IMR-90 (cell line): ENCODE measurements around the gene SMAD4. TPM values are rescaled to one million over a fixed set of nuclear protein-coding genes. Genes with fewer than 3 reads are reported as not detected.

Experiments
- ATAC-seq: fragments of 200-7000 bp; cut with Tn5 transposase; 2 replicates; pipeline ENCODE4 v1.9.1; 2020; ENCODE audit warnings: low read depth, mild to moderate bottlenecking, moderate library complexity
- BruUV-seq: library from RNA; stranded (reverse); fragments of 400-500 nt; replicated peaks from 2 replicates; lab custom pipeline; 2021; lab: Mats Ljungman, UMichigan
- CTCF ChIA-PET: fragments of 300-600 bp; formaldehyde crosslinking; extraction: SDS; loops from one replicate; lab custom pipeline; 2021; ENCODE audit warnings: antibody characterized with exemption; lab: Yijun Ruan, JAX
- POLR2A ChIA-PET: fragments of 300-600 bp; sonication (Branson Sonifier 250); formaldehyde crosslinking; loops from one replicate; lab custom pipeline; 2022; ENCODE audit warnings: antibody characterized with exemption; ENCODE audit not compliant: unreplicated experiment; lab: Charles Lee
- DNase-seq: peaks from one replicate; pipeline ENCODE4 v3.0.0; 2013
- H2AFZ ChIP-seq: replicated peaks from 2 replicates; pipeline ENCODE3; 2013; ENCODE audit warnings: low read length, mild to moderate bottlenecking; ENCODE audit not compliant: poor library complexity
- H2AK5ac ChIP-seq: 2 replicates; pipeline ENCODE4 v1.6.1; 2013; ENCODE audit warnings: low read depth, low read length, inconsistent platforms
- H2AK9ac ChIP-seq: replicated peaks from 2 replicates; pipeline ENCODE3; 2013; ENCODE audit warnings: mild to moderate bottlenecking, low read depth, low read length, moderate library complexity; ENCODE audit not compliant: poor library complexity
- H2BK120ac ChIP-seq: 2 replicates; pipeline ENCODE4 v1.6.1; 2013; ENCODE audit warnings: low read depth, low read length, inconsistent platforms
- H2BK15ac ChIP-seq: 3 replicates; pipeline ENCODE4 v1.6.1; 2013; ENCODE audit warnings: low read depth, low read length, inconsistent platforms
- H2BK20ac ChIP-seq: 2 replicates; pipeline ENCODE4 v1.6.1; 2013; ENCODE audit warnings: low read depth, mild to moderate bottlenecking, inconsistent platforms, low read length, moderate library complexity
- H2BK5ac ChIP-seq: 2 replicates; pipeline ENCODE4 v1.6.1; 2013; ENCODE audit warnings: mild to moderate bottlenecking, low read depth, low read length, inconsistent platforms; ENCODE audit not compliant: poor library complexity, severe bottlenecking
- H3K14ac ChIP-seq: replicated peaks from 2 replicates; pipeline ENCODE4 v1.6.1; 2013; ENCODE audit warnings: low read depth, low read length, inconsistent platforms
- H3K18ac ChIP-seq: 2 replicates; pipeline ENCODE4 v1.6.1; 2013; ENCODE audit warnings: low read depth, low read length, control low read depth
- H3K23ac ChIP-seq: 2 replicates; pipeline ENCODE4 v1.6.1; 2013; ENCODE audit warnings: low read depth, low read length, inconsistent platforms
- H3K27ac ChIP-seq: 2 replicates; pipeline ENCODE4 v1.5.1; 2013; ENCODE audit warnings: mild to moderate bottlenecking, control low read depth, low read length; ENCODE audit not compliant: insufficient read depth
- H3K27me3 ChIP-seq: 2 replicates; pipeline ENCODE4 v1.6.1; 2013; ENCODE audit warnings: low read length; ENCODE audit not compliant: control insufficient read depth, insufficient read depth
- H3K36me3 ChIP-seq: 2 replicates; pipeline ENCODE4 v1.6.1; 2013; ENCODE audit warnings: low read length, mixed read lengths; ENCODE audit not compliant: control insufficient read depth, insufficient read depth
- H3K4ac ChIP-seq: 2 replicates; pipeline ENCODE4 v1.6.1; 2013; ENCODE audit warnings: low read depth, low read length, inconsistent platforms
- H3K4me1 ChIP-seq: 2 replicates; pipeline ENCODE4 v1.6.1; 2013; ENCODE audit warnings: low read length, mixed read lengths; ENCODE audit not compliant: control insufficient read depth, insufficient read depth
- H3K4me2 ChIP-seq: 2 replicates; pipeline ENCODE4 v1.6.1; 2013; ENCODE audit warnings: low read depth, mild to moderate bottlenecking, control low read depth, low read length, moderate library complexity
- H3K4me3 ChIP-seq: 2 replicates; pipeline ENCODE4 v1.5.1; 2013; ENCODE audit warnings: low read depth, mild to moderate bottlenecking, control low read depth, low read length, moderate library complexity; ENCODE audit not compliant: insufficient read depth
- H3K56ac ChIP-seq: 2 replicates; pipeline ENCODE4 v1.6.1; 2013; ENCODE audit warnings: low read length, inconsistent platforms; ENCODE audit not compliant: insufficient read depth; ENCODE audit errors: extremely low read depth
- H3K79me1 ChIP-seq, 2 experiments: 2 replicates each; pipeline ENCODE4 v1.6.1; 2013; ENCODE audit warnings: low read length in 2 of 2, inconsistent platforms in 1 of 2, low read depth in 1 of 2
- H3K9ac ChIP-seq: 2 replicates; pipeline ENCODE4 v1.6.1; 2013; ENCODE audit warnings: low read depth, low read length, control low read depth
- H3K9me1 ChIP-seq: 2 replicates; pipeline ENCODE4 v1.6.1; 2013; ENCODE audit warnings: low read length, inconsistent platforms; ENCODE audit not compliant: insufficient read depth
- H3K9me3 ChIP-seq: 2 replicates; pipeline ENCODE4 v1.6.1; 2013; ENCODE audit warnings: low read length; ENCODE audit not compliant: control insufficient read depth, insufficient read depth
- H4K20me1 ChIP-seq: 2 replicates; pipeline ENCODE4 v1.6.1; 2013; ENCODE audit warnings: low read length, inconsistent platforms; ENCODE audit not compliant: insufficient read depth
- H4K5ac ChIP-seq: 2 replicates; pipeline ENCODE4 v1.6.1; 2013; ENCODE audit warnings: mild to moderate bottlenecking, low read depth, low read length, control low read depth
- H4K8ac ChIP-seq, 2 experiments: 2 replicates each; pipeline ENCODE4 v1.6.1; 2013; ENCODE audit warnings: low read depth in 2 of 2, low read length in 2 of 2, control low read depth in 1 of 2, inconsistent platforms in 1 of 2
- H4K91ac ChIP-seq: 2 replicates; pipeline ENCODE4 v1.6.1; 2013; ENCODE audit warnings: low read depth, low read length, inconsistent platforms; ENCODE audit not compliant: insufficient read depth
- BHLHE40 ChIP-seq: fragments of 150-350 bp; IDR thresholded peaks from 2 replicates; pipeline ENCODE4 v1.6.1; 2016; ENCODE audit warnings: mild to moderate bottlenecking, low read depth, low read length
- FOS ChIP-seq: fragments of 150-350 bp; IDR thresholded peaks from 2 replicates; pipeline ENCODE4 v1.6.1; 2016; ENCODE audit warnings: low read depth, low read length
- MAFK ChIP-seq: IDR thresholded peaks from 2 replicates; pipeline ENCODE4 v1.6.1; 2012; ENCODE audit warnings: low read depth, low read length, improper control_type of control experiment
- NFE2L2 ChIP-seq: fragments of 150-350 bp; IDR thresholded peaks from 2 replicates; pipeline ENCODE4 v1.6.1; 2016; ENCODE audit warnings: low read depth, mild to moderate bottlenecking, low read length
- POLR2A ChIP-seq: IDR thresholded peaks from 2 replicates; pipeline ENCODE4 v1.6.1; 2012; ENCODE audit warnings: mild to moderate bottlenecking, low read depth, low read length
- RCOR1 ChIP-seq: IDR thresholded peaks from 2 replicates; pipeline ENCODE4 v1.6.1; 2012; ENCODE audit warnings: mild to moderate bottlenecking, low read length, improper control_type of control experiment; ENCODE audit not compliant: insufficient replicate concordance
- RFX5 ChIP-seq: IDR thresholded peaks from 2 replicates; pipeline ENCODE4 v1.8.0; 2012; ENCODE audit warnings: low read depth, mild to moderate bottlenecking, low read length, moderate library complexity
- USF2 ChIP-seq: fragments of 150-350 bp; IDR thresholded peaks from 2 replicates; pipeline ENCODE4 v1.6.1; 2017; ENCODE audit warnings: mild to moderate bottlenecking, antibody characterized with exemption, low read length, low read depth
- WGBS, 2 experiments: methylation state at CpG; one replicate each; pipeline versions ENCODE4 v1.1.5 to v1.1.7; 2013; ENCODE audit warnings: missing lambda C conversion rate in 2 of 2; ENCODE audit not compliant: insufficient read length in 1 of 2; ENCODE audit errors: extremely low coverage in 2 of 2; 5-methylcytosine and 5-hydroxymethylcytosine counted together
- dilution Hi-C: fragments of 300-500 bp; cut with HindIII; formaldehyde crosslinking; loops from one replicate; pipeline ENCODE4 v1.14.3; 2018; ENCODE audit warnings: low sequenced_read_pairs; ENCODE audit not compliant: unreplicated experiment
- in situ Hi-C: fragments of 300-500 bp; cut with MboI; formaldehyde crosslinking; loops from 3 replicates; pipeline ENCODE4 v1.14.3; 2019; ENCODE audit warnings: low sequenced_read_pairs, inconsistent platforms, mixed read lengths
- intact Hi-C: fragments of 100-400 bp; cut with micrococcal nuclease; formaldehyde crosslinking; loops from 2 replicates; pipeline ENCODE4 v1.10.0; 2022
- polyA plus RNA-seq, 3 experiments: library from polyadenylated mRNA; depleted of rRNA; stranded (reverse); fragments of >200 nt; gene quantifications; 2 replicates each; pipeline ENCODE4 v1.2.3, GENCODE V29; 2012; ENCODE audit warnings: low replicate concordance in 1 of 3
- total RNA-seq: library from RNA; depleted of rRNA; stranded (reverse); fragments of >200 nt; gene quantifications from 2 replicates; pipeline ENCODE4 v1.2.3, GENCODE V29; 2012
- TF ChIP-seq, protein P1 (sequence below): conservative IDR thresholded peaks from 2 replicates; pipeline ENCODE4 v1.5.1; 2012; ENCODE audit warnings: mild to moderate bottlenecking, low read depth, low read length, improper control_type of control experiment

SMAD4 gene
- total and polyA plus RNA-seq, 2 of the 4 experiments (the other 2 are of a cell fraction), result 57.6 to 145 TPM

GRCh38 chr18:51089691-51090090, 59.7 kb downstream of the SMAD4 start:
- WGBS, 2 experiments, result no CpG with 5 or more reads among the region's 4 CpGs
- Histone ChIP-seq H3K9me3 (peaks cover 2% of the 10 kb centered on the region), H3K9me1 (no peaks in the 10 kb centered on the region), H3K14ac (no peak overlapping the region), H3K79me1 (no peaks in the 10 kb centered on the region; a peak in 1 of 4 replicates), H2AK9ac (no peak overlapping the region), H2AFZ (no peak overlapping the region), H3K4me3 (no peak overlapping the region), H4K20me1 (no peaks in the 10 kb centered on the region), H4K8ac (no peak overlapping the region), H4K5ac (no peak overlapping the region), H3K27ac (no peak overlapping the region), H3K4me1 (no peaks in the 10 kb centered on the region), H3K4ac (no peak overlapping the region), H2BK5ac (no peak overlapping the region), H3K9ac (no peak overlapping the region), H3K4me2 (no peak overlapping the region), H2BK20ac (no peak overlapping the region), H3K36me3 (peaks cover 4% of the 10 kb centered on the region), H2AK5ac (no peak overlapping the region), H3K18ac (no peak overlapping the region), H3K27me3 (no peaks in the 10 kb centered on the region), H3K56ac (no peak overlapping the region), H2BK15ac (no peak overlapping the region), H2BK120ac (no peak overlapping the region), H3K23ac (no peak overlapping the region), H4K91ac (no peak overlapping the region)
- BruUV-seq, result no TSS peak
- dilution Hi-C loops, result no loop called here
- POLR2A ChIA-PET, result interaction anchor here (0.6 kb wide), 2 partner anchors 108 to 921 kb away, joined by 3 to 4 read pairs; no protein-coding TSS in a partner anchor
- ATAC-seq, result no peak
- DNase-seq, result no peak
- in situ Hi-C loops, result no loop called here
- TF ChIP-seq, protein P1, sequence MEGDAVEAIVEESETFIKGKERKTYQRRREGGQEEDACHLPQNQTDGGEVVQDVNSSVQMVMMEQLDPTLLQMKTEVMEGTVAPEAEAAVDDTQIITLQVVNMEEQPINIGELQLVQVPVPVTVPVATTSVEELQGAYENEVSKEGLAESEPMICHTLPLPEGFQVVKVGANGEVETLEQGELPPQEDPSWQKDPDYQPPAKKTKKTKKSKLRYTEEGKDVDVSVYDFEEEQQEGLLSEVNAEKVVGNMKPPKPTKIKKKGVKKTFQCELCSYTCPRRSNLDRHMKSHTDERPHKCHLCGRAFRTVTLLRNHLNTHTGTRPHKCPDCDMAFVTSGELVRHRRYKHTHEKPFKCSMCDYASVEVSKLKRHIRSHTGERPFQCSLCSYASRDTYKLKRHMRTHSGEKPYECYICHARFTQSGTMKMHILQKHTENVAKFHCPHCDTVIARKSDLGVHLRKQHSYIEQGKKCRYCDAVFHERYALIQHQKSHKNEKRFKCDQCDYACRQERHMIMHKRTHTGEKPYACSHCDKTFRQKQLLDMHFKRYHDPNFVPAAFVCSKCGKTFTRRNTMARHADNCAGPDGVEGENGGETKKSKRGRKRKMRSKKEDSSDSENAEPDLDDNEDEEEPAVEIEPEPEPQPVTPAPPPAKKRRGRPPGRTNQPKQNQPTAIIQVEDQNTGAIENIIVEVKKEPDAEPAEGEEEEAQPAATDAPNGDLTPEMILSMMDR, result no peak
- TF ChIP-seq FOS (no peak), POLR2A (no peak), MAFK (no peak), RFX5 (no peak), RCOR1 (no peak), USF2 (no peak), NFE2L2 (no peak), BHLHE40 (no peak)
- CTCF ChIA-PET, result no interaction called here
- intact Hi-C loops, result no loop called here
